SK-N-MC (cell line): ENCODE measurements around the gene KRT73.

ENCODE experiments used
- EZH2 ChIP-seq: fragments of 200-600 bp; sonication (generic); IDR thresholded peaks from one replicate; pipeline ENCODE4 v1.6.1; 2017; ENCODE audit warnings: antibody characterized with exemption
- POLR2AphosphoS5 ChIP-seq: IDR thresholded peaks from 2 replicates; pipeline ENCODE4 v1.6.1; 2012; ENCODE audit warnings: mild to moderate bottlenecking, low read depth, low read length, borderline replicate concordance

DNA sequence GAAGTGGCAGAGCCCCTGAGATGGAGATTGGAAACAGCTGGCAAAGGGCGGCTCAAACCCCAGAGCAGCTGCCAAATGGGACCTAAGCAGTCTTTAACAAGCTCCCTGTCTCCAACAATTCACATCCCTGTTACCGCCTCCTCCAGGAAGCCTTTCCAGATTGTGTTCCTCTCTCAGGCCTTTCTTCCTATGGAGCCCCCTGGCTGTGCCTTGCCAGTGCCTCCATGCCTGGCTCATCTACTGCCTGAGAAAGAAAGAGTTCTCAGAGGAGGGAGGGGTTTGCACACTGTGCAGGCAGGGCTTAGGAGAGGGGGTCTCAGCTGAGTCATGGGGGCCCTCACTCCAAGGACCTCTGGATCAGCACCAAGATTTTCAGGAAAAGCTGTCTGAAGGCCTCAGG lies 35.9 kb downstream of the KRT73 start:
- TF ChIP-seq POLR2AphosphoS5 (no peak), EZH2 (no peak)
